ENCODE measurements around the gene PLPPR1.

The PLPPR1 gene

GRCh38 chr9:101028346-101029314 lies at the start of gene PLPPR1:
PLPPR1 (plus strand) TSS chr9:101028727.
- DNase-seq (ENCODE audit: low read depth) = peak; percentile 32

GRCh38 chr9:100989731-100990130 lies 38.8 kb upstream of the PLPPR1 start:
- no peak for DNase-seq (ENCODE audit: low read depth)
- no peak overlapping the region for H3K4me3 ChIP-seq (ENCODE audit: low read length)
- TF ChIP-seq, protein P1, sequence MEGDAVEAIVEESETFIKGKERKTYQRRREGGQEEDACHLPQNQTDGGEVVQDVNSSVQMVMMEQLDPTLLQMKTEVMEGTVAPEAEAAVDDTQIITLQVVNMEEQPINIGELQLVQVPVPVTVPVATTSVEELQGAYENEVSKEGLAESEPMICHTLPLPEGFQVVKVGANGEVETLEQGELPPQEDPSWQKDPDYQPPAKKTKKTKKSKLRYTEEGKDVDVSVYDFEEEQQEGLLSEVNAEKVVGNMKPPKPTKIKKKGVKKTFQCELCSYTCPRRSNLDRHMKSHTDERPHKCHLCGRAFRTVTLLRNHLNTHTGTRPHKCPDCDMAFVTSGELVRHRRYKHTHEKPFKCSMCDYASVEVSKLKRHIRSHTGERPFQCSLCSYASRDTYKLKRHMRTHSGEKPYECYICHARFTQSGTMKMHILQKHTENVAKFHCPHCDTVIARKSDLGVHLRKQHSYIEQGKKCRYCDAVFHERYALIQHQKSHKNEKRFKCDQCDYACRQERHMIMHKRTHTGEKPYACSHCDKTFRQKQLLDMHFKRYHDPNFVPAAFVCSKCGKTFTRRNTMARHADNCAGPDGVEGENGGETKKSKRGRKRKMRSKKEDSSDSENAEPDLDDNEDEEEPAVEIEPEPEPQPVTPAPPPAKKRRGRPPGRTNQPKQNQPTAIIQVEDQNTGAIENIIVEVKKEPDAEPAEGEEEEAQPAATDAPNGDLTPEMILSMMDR (conservative IDR thresholded peaks at IDR 0.05; ENCODE audit: low read depth, low read length) = no peak

More at GRCh38 chr9:101028346-101029314, at the start of gene PLPPR1:
- peak within 1 kb of the TSS; percentile 64 for H3K4me3 ChIP-seq (ENCODE audit: low read length)
- TF ChIP-seq, protein P1 (conservative IDR thresholded peaks at IDR 0.05; ENCODE audit: low read depth, low read length) = no peak

- H3K4me3 ChIP-seq (ENCODE audit: low read length) = no peak overlapping the region
- TF ChIP-seq, protein P1 (conservative IDR thresholded peaks at IDR 0.05; ENCODE audit: low read depth, low read length) = no peak
- DNase-seq (ENCODE audit: low read depth) = no peak
Observed at GRCh38 chr9:100990605-100991381, 37.7 kb upstream of the PLPPR1 start.

- TF ChIP-seq, protein P1 (conservative IDR thresholded peaks at IDR 0.05; ENCODE audit: low read depth, low read length) = no peak
- no peak for DNase-seq (ENCODE audit: low read depth)
- no peak overlapping the region for H3K4me3 ChIP-seq (ENCODE audit: low read length)
Observed at GRCh38 chr9:100992632-100993031, 35.9 kb upstream of the PLPPR1 start.

- TF ChIP-seq, protein P1 (conservative IDR thresholded peaks at IDR 0.05; ENCODE audit: low read depth, low read length) = no peak
- no peak overlapping the region for H3K4me3 ChIP-seq (ENCODE audit: low read length)
- DNase-seq (ENCODE audit: low read depth) = peak; percentile 60
Observed at GRCh38 chr9:100999906-101000544, 28.5 kb upstream of the PLPPR1 start.

DNA sequence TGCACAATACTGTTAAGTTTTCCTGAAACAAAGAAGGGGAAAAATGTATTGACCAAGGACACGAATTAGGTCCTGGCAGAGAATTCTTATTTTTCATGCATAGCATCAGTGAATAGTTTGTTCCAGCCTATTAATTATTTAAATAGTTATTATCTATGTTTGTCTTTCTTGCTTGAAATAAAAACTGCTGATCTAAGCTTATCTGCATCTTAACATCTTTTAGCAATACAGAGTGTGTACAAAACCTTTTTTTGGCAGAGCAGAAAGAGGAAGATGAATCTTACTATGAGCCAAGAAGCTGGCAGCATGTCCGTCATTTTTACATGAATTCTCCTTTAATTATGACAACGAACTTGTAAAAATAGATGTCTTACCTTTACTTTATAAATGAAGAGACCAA lies 23.3 kb upstream of the PLPPR1 start:
- H3K4me3 ChIP-seq (ENCODE audit: low read length) = no peak overlapping the region
- TF ChIP-seq, protein P1 (conservative IDR thresholded peaks at IDR 0.05; ENCODE audit: low read depth, low read length) = no peak
- no peak for DNase-seq (ENCODE audit: low read depth)
